ENCODE results near the gene NCOA1.

DNA sequence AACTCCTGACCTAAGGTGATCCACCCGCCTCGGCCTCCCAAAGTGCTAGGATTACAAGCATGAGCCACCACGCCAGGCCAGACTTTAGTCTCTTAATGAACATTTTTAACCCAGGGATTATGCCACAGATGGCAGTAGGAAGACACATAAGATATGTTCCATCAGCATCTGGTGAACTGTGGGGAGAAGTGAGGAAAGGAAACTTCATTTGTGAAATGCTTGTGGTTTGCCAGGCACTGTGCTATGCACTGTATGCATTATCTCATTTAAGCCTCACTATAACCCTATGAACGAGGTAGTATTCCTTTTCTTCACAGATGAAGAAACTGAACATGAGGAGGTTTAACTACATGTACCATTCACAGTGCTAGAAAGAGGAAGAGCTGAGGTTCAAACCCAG, 272.8 kb downstream of the NCOA1 start:
- TF ChIP-seq, protein P1, sequence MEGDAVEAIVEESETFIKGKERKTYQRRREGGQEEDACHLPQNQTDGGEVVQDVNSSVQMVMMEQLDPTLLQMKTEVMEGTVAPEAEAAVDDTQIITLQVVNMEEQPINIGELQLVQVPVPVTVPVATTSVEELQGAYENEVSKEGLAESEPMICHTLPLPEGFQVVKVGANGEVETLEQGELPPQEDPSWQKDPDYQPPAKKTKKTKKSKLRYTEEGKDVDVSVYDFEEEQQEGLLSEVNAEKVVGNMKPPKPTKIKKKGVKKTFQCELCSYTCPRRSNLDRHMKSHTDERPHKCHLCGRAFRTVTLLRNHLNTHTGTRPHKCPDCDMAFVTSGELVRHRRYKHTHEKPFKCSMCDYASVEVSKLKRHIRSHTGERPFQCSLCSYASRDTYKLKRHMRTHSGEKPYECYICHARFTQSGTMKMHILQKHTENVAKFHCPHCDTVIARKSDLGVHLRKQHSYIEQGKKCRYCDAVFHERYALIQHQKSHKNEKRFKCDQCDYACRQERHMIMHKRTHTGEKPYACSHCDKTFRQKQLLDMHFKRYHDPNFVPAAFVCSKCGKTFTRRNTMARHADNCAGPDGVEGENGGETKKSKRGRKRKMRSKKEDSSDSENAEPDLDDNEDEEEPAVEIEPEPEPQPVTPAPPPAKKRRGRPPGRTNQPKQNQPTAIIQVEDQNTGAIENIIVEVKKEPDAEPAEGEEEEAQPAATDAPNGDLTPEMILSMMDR (conservative IDR thresholded peaks at IDR 0.05; ENCODE audit: low read depth, low read length): no peak
- TF ChIP-seq POLR2A (IDR thresholded peaks at IDR 0.05; ENCODE audit: low read depth, low read length) (no peak), MAFK (IDR thresholded peaks at IDR 0.05; ENCODE audit: low read depth, low read length) (no peak), RFX5 (IDR thresholded peaks at IDR 0.05; ENCODE audit: low read depth, low read length) (no peak), MXI1 (IDR thresholded peaks at IDR 0.05; ENCODE audit: borderline replicate concordance, low read depth, low read length) (no peak), MAZ (IDR thresholded peaks at IDR 0.05; ENCODE audit: borderline replicate concordance, low read depth, low read length) (no peak), RCOR1 (IDR thresholded peaks at IDR 0.05; ENCODE audit: insufficient replicate concordance, low read length) (no peak), SMC3 (IDR thresholded peaks at IDR 0.05; ENCODE audit: low read depth, low read length) (no peak), BHLHE40 (IDR thresholded peaks at IDR 0.05; ENCODE audit: low read depth, low read length) (no peak), CHD1 (IDR thresholded peaks at IDR 0.05; ENCODE audit: low read depth, low read length) (no peak)

All from IMR-90 (cell line).